Stromal cell of bone marrow (primary cell): ENCODE measurements around the gene P2RY14.

Experiments
- DNase-seq: peaks from one replicate; pipeline ENCODE4 v3.0.0-alpha.2; 2012; ENCODE audit warnings: low read depth

The P2RY14 gene

DNA sequence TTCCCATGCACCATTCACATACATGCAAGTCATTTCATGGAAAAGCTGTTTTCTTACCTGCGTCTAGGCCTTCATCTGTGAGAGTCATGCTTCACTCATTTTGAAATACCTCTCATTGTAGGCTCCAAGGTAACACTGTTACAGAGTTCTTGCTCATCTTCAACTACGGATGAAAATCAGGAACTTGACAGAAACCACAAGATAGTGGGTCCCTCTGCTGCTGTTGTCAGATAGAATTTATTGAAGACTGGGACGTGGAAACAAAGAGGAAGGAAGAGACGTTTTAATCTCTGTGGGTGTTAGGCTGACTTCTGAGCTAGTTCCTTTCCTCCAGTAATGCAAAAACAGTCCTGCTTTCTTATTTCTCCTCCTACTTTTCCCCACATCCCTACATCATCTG lies at the start of gene P2RY14:
P2RY14 (minus strand) TSS at position 313 of the 400 bp plus-strand sequence. CDS start 64,226 bp downstream, outside the sequence.
- DNase-seq = no peak

DNA sequence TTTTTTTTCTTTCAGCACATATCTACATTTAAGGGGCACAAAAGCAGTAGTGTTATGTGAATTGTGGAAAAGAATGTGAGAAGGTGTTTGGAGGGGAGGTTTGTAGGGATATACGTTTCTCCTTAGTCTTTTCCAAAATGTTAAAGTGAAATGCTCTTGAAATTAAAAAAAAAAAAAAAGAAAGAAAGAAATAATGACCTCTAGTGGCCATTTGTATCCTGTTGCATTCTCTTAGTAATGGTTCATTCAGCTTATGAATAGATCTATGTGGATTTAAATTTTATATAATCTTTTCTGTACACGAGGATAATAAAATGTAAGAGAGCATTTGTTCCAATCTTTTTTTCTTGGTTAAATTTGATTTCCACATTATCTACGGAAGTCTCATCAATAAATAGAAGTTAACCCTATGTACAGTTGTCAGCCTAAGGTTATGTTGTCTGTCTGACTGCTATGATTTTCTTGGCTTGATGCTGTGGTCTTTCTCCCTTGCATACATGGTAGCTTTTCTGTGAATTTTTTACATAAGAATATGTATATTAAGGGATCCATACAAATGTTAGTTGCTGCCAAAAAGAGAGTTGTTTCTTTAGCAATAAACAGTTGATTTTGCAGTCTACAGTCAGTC lies 49.3 kb upstream of the P2RY14 start:
- no peak for DNase-seq

- no peak for DNase-seq
Observed at GRCh38 chr3:151322511-151322910, 44.2 kb upstream of the P2RY14 start.

DNA sequence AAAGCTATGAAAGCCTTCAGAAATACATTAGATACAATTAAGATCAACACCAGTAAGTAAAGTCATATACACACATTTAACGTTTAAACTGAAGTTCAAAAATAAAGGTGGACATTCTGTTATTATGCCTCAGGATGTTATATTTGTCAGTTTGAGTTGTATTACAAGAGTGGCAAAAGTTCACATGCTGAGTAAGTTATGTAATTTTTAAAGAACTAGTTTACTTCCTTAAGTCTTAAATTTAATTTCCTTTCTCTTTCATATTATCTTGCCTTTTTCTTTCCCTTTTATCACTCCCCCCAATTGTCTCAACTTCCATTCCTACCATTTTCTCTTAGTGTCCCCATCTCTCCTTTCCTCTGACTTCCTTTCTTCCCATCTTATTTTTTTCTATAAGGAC lies 43.2 kb upstream of the P2RY14 start:
- DNase-seq = no peak

DNA sequence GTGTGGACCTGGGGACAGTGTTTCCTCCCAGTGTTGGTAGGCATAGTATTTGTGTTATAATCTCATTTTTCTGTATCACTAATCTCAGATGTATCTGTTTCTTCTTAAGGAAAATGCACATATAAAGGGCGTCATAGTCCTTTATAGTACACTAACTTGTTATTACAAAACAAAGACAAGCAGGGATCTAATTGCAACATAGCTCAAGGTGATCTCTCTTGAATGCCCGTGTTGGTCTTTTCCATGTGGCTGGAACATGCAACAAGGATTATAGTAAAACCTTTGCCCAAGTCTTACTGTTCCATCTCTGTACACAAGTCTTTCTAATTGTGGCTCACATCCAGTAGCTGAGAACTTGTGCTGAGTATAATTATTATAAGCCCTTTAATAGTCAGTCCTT lies 41.8 kb upstream of the P2RY14 start:
- no peak for DNase-seq

- no peak for DNase-seq
Observed at GRCh38 chr3:151319628-151320027, 41.3 kb upstream of the P2RY14 start.

GRCh38 chr3:151318991-151319390 lies 40.6 kb upstream of the P2RY14 start:
- DNase-seq = no peak

DNA sequence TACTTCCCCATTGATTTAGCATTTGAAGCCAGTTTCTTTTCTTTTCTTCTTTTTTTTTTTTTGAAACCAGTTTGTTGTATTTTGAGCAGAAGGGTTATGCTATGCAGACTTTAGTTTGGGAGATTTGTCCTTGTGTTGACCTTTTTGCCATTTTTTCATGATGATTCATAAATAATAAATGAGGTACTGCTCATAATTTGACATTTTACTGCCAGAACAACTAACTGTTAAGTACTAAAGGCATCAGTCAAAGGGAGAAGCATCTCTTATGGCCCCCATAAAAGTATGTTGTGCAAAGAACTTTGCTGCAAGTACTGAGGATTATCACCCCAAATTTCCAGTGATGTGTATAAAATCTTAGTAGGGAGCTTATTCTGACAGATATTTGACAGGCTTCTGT lies 40.0 kb upstream of the P2RY14 start:
- DNase-seq = no peak

GRCh38 chr3:151316267-151316991 lies 38.1 kb upstream of the P2RY14 start, which contains the start of gene GPR87:
Gene GPR87 (minus strand): TSS chr3:151316820. CDS start chr3:151300100, 16,720 bp downstream.
- DNase-seq = no peak

- DNase-seq = no peak
Observed at GRCh38 chr3:151315846-151316245, 37.5 kb upstream of the P2RY14 start.

DNA sequence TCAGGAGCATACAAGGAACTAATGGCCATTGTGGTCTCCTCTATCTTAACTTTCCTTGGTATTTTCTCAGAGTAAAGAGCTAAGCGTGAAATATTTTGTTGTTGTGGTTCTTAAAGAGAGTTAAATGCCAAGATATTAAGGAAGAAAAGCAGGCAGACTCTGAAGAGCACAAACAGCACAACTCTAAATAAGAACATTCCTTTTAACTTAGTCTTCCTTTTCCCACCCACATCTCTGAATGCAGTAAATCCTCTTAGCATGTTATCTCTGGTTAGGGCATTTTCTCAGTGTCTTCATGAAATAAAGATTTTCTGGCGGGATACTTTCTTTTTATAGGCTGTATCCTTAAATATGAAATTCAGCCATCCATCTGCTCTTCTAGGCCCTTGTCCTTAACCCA lies 36.8 kb upstream of the P2RY14 start:
- no peak for DNase-seq

- DNase-seq = no peak
Observed at GRCh38 chr3:151314593-151314992, 36.3 kb upstream of the P2RY14 start.

GRCh38 chr3:151314137-151314536 lies 35.8 kb upstream of the P2RY14 start:
- DNase-seq = no peak

DNA sequence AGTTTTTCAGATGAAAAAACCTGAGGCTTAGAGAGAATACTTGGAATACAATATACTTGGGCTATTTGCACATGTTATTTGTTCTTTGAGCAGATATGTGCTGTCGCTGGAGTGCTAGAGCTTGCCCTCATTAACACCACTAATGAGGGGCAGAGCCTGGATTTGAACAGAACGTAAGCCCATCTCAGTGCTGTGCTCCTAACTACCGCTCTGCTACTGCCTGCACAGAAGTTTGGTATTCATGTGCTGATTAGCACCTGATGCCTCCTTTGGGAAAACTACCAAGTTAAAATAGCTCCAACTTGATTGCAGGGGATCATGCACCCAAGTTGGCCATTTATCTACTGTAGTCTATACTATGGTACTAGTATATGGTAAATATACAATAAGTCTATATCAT lies 34.6 kb upstream of the P2RY14 start:
- DNase-seq = no peak

GRCh38 chr3:151309566-151309965 lies 31.2 kb upstream of the P2RY14 start:
- no peak for DNase-seq

DNA sequence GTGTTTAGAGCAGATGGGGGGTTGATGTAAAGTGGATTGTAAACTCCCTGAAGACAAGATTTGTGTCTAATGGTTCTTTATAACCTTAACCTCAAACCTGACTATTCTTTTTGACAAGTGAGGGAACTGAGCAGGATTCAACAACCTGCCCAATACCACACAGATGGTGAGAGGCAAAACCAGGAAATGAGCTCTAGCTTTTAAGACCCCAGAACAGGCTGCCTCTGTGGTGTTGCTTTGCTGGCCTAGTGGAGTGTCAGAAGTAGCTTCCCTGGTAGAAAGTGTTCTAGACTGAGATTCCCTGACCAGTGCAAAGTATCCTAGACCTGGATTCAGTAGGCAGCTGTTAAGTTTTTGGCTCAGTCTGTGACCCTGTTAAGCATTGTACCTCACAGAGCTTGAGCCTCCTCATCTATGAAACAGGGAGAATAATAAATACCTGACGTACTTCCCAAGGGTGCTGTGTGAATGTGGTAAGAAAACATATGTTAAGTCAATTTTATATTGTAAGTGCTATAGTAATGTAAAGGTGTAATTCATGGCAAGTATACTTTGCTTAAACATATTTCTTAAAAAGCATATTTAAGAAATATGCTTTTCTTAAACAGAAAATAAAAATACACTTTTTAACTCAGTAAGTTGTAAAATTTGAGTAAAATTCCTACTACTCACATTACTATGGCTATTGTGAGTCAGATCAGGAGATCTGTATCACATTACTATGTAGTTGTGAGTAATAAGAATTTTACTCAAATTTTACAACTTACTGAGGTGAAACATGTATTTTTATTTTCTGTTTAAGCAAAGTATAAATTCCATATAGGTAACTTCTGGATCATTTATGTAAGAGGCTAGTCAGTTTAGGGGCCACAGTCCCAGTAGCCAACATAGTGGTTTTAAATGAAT lies 29.5 kb upstream of the P2RY14 start:
- no peak for DNase-seq

DNA sequence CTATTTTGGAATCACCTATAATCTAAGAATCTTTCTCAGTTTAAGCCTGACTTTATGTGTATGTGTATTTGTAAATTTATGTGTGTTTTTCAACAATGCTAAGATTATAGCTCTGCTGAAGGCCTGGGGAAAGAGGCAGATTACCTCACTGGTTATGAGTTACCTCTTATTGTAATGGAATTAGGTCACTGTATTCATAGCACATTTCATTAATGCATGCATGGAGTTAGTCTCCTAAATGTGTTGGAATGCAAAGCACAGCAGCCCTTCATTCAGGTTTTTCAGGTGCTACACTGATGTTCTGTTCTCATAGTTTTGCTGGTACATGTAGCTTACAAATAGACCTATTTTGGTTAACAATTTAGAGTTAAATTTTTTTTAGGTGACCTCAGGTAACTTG lies 28.8 kb upstream of the P2RY14 start:
- no peak for DNase-seq

- DNase-seq = no peak
Observed at GRCh38 chr3:151306168-151306810, 27.9 kb upstream of the P2RY14 start.

DNA sequence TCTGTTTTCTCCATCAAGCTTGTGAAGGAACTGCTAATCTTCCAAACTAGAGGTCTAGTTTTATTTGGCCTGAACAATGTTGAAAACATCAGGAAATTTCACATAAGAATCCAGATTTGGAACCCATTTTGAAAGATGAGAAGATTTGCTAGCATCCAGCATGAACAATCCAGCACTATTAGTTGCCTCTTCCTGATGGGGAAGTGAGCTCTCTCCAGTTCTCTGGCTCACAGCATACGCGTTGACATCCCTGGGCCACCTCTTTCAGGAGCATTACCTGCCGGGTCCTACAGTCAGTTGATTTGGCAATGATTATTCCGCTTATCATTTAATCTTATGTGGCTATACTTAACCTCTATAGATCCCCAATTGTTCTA lies 27.4 kb upstream of the P2RY14 start:
- no peak for DNase-seq

DNA sequence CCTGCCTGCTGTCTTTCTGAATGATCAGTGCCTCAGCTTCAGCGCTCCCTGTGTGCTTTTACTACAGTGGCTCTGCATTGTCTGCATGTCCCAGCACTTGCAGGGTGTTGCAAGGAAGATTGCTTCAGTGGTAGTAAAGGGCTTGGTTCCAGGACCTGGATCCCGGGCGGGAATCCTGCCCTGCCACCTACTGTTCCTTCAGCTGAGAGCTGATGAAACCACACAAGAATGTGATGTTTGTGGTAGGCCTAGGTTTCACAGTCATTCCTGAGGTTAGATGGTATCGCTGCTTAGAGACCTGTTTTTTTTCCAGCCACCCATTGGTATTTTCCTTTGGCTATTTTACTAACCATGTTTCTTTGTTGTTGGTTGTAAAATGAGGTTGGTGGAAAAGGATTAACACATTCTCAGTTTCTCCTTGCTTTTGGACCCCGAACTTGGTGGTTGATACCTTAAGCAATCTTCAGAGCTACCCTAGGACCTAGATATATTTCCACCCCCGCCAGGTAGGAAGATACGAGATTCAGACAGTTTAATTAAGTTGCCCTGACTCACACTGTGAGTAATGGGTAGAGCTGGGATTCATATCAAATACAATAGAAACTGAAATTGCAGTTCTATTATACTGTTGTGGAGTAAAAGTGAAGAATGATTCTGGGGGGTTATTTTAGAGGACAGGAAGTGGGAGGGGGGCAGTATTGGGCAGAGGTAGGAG lies 26.9 kb upstream of the P2RY14 start:
- peak; percentile 74 for DNase-seq

GRCh38 chr3:151303751-151304150 lies 25.4 kb upstream of the P2RY14 start:
- no peak for DNase-seq

DNA sequence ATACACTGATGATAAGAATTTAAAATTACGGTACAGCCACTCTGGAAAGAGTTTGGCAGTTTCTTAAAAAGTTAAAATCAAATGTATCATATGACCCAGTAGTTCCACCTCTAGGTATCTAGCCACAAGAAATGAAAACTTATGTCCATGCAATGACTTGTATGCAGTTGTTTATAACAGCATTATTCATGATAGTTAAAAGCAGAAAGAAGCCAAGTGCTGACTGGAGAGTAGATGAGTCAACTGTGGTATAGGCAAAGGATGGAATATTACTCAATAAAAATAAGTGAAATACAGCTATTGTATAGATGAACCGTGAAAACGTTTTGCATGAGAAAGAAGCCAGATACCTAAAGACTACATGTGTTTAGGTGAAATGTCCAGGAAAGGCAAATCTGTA lies 23.4 kb upstream of the P2RY14 start:
- no peak for DNase-seq
